IPS DF 4.7 (cell line): ENCODE results near the gene GYPC.
"Not testable (repeated sequence)": the region's sequence is repeated elsewhere in the genome, so short reads cannot be mapped to it uniquely, and the experiment has no call there.

Source experiments
- DNase-seq: peaks from one replicate; pipeline ENCODE4 v3.0.0-alpha.2; 2013; ENCODE audit warnings: low spot score; ENCODE audit errors: extremely low read depth

The GYPC gene

GRCh38 chr2:126655500-126656430 is at the start of gene GYPC:
TSS of gene GYPC (plus strand) at chr2:126656158. CDS start at chr2:126656264, 106 bp downstream.
- DNase-seq: no peak

GRCh38 chr2:126614524-126615227 is 41.3 kb upstream of the GYPC start:
- DNase-seq: no peak

- DNase-seq: no peak
Observed at GRCh38 chr2:126616606-126617069, 39.3 kb upstream of the GYPC start.

- DNase-seq: no peak
Observed at GRCh38 chr2:126620302-126620701, 35.7 kb upstream of the GYPC start.

GRCh38 chr2:126623000-126623399 is 33.0 kb upstream of the GYPC start:
- no peak for DNase-seq

- no peak for DNase-seq
Observed at GRCh38 chr2:126627643-126628042, 28.3 kb upstream of the GYPC start.

DNA sequence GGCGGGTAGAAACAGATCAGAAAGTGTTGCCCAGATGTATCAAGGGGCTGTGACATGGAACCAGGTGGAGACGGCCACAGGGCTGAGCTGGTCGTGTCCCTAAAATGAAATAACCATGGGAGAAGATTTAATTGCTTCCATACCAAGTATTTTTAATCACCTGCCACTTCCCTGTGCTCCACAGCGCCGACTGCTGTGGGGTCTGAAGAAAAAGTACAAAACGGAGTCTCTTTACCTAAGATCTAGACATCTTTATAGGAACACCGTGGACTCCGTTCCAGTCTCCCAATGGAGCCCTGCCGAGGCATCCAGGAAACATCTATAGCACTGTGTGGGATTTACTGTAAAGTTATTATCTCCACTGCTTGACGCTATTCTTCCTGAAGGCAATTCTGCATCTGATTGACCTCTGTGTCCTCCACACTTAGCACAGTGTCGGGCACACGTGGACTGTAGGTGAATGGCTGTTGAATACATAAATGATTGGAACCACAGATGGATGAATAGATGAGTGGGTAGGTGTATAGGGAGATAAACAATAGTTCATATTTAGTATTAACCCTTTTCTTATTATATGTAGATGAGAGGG is 21.6 kb upstream of the GYPC start:
- no peak for DNase-seq

DNA sequence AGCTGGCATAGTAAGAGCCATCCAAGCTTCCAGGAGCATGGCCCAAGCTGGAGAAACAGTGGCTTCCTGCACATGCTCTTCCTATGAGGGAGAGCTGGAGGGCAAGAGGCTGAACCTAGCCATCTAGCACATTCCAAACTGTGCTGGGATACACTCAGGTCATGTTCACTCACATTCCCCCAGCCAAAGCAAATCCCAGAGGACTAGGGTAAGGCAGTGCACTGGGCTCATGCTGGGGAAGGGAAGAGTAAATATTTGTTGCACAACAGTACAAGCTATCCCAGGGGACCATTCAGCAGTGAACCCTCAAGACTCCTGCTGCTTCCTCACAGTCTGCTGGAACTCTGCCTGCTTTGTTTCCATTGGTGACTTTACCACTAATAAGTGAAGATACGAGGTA is 20.7 kb upstream of the GYPC start:
- no peak for DNase-seq

DNA sequence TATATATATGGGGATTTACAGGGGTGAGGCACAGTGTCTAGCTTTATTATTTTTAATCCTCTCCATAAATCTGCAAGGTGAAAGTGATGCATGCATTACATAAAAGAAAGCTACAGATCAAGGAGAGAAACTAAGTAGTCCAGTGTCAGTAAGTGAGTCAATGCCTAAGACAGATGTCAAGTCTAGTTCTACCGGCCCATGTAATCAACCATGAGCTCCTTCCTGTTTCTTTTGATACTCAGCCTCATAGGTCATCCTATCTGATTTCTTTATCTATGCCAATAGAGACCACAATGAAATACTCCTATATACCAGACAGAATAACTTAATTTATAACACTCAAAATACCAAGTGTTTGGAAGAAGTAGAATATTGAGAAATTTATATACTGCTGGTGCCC is 20.2 kb upstream of the GYPC start:
- no peak for DNase-seq

DNA sequence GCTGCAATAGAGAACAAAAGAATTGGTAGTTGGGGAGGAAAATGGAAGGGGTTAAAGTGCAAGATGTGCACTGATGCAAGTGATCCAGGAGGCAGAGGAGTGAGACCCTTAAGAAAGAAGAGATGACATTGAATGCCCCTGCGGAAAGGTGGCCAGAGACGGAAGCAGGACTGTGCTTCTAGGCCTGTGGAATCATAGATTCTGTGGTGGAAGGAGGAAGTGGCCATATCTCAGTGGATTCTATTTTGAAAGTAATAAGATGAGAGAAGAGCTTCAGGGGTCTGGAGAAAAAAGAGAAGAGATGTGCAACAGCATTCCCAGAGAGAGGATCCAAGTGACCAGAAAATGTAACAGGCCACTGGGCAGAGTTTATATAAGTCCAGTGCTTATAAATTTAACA is 18.6 kb upstream of the GYPC start:
- no peak for DNase-seq

DNA sequence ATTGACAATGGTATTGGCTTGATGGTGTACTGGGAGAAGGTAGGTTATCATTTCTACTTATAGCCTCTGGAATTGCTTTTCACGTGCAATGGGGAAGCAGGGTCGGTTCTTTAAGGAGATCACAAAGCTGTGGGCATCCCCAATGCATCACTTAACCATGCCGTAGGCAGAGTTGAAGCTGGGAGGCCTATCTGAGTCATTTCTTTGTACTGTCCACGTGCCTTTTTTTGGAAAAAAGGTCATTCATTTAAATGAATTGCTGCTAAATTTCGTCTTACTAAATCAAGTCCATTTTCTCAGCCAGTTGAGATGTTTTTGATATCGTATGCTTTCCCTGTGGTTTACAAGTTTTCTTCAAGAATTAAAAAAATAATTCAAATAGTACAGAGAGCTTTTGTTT is 17.2 kb upstream of the GYPC start:
- DNase-seq: no peak

DNA sequence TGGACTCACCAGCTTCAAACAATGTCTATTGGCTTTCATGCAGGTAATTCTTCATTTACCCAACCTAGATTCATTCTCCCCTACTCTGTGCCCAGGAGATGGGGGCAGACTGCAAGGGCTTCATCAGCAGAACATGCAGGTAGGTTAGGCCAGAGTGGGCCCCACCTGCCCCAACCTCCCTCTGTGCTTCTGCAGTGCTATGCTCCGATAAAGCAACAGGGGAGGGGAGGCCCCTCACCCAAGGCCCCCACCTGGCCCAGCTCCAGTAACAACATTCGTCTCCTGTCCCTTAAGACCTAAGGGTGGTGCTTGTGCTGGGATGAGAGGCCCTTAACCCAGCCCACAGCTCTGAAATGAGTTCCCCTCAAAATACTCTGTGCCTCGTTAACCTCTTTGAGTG is 16.7 kb upstream of the GYPC start:
- no peak for DNase-seq

GRCh38 chr2:126641294-126641693 is 14.7 kb upstream of the GYPC start:
- DNase-seq: not testable (repeated sequence)

GRCh38 chr2:126642031-126642430 is 13.9 kb upstream of the GYPC start:
- no peak for DNase-seq

DNA sequence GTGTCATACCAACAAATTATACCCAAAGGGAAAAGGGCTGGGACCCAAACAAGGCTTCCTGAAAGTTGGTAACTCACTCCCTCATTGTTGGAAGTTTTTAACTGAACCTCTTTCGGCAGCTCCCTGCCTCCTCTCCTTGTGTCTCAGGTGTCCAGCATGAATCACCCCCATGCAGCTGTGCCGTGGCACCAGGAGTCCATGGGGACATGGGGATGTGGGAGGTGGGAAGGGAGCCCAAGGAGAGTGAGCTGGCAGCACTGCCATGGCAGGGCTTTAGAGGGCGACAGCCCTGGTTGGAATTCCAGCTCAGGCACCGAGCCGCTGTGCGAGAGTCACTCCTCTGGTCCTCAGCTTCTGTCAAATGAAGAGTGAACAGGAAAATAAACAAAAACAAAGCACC is 12.5 kb upstream of the GYPC start:
- DNase-seq: no peak

DNA sequence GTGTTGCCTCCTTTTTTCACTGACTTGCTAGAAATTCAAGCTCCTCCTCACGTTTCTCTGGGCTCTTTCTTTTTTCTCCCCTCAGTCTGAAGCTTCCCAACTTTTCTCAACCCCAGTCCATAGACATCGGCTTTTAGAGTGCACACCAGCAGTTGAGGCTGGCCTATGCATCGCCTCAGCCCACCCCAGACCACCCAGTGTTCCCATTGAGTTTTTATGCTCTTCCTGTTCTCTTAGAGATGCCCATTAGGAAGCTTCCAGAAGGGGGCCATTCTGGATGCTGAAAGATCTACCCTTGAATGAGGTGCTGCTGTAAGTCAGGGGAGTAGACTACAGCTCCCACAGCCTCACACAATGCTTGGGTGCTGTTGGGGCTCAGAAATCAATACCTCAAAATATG is 12.0 kb upstream of the GYPC start:
- no peak for DNase-seq

GRCh38 chr2:126644630-126645191 is 11.2 kb upstream of the GYPC start:
- DNase-seq: no peak

- no peak for DNase-seq
Observed at GRCh38 chr2:126645211-126645618, 10.7 kb upstream of the GYPC start.

GRCh38 chr2:126646026-126646425 is 9.9 kb upstream of the GYPC start:
- no peak for DNase-seq

DNA sequence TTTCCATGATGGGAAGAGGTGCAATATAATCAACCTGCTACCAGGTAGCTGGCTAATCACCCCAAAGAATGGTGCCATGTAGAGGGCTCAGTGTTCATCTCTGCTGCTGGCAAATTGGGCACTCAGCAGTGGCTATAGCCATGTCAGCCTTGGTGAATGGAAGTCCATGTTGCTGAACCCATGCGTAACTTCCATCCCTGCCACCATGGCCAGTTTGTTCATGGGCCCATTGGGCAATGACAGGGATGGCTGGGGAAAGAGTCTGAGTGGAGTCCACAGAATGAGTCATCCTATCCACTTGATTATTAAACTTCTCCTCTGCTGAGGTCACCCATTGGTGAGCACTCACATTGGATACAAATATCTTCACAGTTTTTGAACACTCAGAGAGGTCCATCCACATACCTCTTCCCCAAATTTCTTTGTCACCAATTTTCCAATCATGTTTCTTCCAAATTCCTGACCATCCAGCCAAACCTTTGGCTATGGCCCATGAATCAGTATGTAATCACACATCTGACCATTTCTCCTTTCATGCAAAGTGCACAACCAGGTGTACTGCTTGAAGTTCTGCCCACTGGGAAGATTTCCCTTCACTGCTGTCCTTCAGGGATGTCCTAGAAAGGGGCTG is 8.1 kb upstream of the GYPC start:
- not testable (repeated sequence) for DNase-seq

DNA sequence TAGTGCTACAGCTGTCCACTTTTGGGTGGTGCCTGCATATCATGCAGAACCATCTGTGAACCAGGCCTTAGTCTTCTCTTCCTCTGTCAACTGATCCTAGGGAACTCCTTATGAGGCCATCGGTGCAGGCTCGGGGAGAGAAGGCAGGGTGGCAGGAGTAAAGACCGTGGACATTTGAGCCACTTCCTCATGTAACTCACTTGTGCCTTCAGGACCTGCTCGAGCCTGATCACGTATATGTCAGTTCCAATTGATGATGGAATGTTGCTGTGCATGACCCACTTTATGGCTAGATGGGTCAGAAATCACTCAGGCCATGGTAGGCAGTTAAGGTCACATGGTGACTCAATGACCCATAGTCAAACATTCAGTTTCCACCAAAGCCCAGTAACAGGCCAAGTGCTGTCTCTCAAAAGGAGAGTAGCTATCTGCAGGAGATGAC is 7.6 kb upstream of the GYPC start:
- DNase-seq: not testable (repeated sequence)
